OCI-M2 (cell line): ENCODE data around the gene CFAP73.
"Not testable (repeated sequence)": the region's sequence is repeated elsewhere in the genome, so short reads cannot be mapped to it uniquely, and the experiment has no call there.

Experiments
- DNase-seq: peaks from one replicate; lab custom pipeline; 2025; ENCODE audit not compliant: unreplicated experiment; lab: John Stamatoyannopoulos, UW

CFAP73 gene

DNA sequence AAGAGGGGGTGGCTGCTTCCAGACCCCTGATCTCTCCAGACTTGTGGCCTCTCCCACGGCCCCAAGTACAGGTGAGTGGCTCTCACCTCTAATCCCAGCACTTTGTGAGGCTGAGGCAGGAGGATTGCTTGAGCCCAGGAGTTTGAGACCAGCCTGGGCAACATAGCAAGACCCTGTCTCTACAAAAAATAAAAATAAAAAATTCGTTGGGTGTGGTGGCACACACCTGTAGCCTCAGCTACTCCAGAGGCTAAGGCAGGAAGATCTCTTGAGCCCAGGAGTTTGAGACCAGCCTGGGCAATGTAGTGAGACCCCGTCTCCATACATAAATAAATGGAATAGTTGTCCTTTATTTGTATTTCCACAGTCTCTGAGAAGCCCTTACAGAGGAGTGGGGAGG is 7.8 kb upstream of the CFAP73 start:
- DNase-seq: not testable (repeated sequence)

DNA sequence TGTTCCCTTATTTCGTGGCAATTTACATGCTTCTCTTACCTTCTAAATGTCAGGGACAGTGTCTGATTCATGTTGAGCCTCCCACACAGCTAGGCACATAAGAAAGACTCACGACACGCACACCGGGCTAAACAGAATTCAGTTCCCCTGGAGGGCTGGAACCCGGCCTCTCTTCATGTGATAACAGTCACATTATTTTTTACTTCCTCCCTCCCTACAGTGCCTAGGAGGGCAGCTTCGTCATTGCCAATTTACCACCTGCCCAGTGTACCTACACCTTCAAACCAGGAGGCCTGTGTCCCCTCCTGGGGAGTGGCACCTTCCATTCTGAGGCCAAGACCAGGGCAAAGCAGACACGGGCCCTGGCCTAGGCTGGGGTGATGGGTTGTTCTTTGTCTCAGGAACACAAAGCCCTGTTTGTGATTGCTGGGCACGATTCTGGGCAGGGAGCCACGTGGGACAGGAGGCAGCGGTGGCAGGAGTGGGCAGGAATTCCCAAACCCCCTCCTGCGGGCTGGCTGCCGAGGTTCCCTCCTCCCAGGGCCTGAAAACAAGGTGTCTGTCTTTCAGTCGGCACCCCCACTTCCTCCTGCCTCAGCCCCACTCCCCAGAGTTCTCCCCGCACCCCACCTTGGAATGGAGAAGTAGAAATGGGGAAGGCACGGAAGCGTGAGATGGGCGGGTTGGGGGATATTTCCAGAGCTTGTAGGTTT is 7.2 kb upstream of the CFAP73 start:
- no peak for DNase-seq

GRCh38 chr12:113142886-113143332 is 6.6 kb upstream of the CFAP73 start:
- DNase-seq: no peak

- DNase-seq: no peak
Observed at GRCh38 chr12:113143959-113144358, 5.6 kb upstream of the CFAP73 start.

DNA sequence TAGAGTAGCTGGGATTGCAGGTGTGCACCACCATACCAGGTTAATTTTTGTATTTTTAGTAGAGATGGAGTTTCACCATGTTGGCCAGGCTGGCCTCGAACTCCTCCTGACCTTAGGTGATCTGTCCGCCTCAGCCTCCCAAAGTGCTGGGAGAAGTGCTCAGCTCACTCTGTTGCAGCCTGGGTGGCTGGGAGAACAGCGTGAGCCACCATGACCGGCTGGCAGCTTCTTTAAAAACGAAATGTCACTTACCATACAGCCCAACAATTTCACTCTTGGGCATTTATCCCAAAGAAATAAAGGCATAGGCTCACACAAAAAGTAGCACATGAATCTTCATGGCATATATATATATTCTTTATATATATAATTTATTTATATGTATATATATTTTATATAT is 4.7 kb upstream of the CFAP73 start:
- no peak for DNase-seq

DNA sequence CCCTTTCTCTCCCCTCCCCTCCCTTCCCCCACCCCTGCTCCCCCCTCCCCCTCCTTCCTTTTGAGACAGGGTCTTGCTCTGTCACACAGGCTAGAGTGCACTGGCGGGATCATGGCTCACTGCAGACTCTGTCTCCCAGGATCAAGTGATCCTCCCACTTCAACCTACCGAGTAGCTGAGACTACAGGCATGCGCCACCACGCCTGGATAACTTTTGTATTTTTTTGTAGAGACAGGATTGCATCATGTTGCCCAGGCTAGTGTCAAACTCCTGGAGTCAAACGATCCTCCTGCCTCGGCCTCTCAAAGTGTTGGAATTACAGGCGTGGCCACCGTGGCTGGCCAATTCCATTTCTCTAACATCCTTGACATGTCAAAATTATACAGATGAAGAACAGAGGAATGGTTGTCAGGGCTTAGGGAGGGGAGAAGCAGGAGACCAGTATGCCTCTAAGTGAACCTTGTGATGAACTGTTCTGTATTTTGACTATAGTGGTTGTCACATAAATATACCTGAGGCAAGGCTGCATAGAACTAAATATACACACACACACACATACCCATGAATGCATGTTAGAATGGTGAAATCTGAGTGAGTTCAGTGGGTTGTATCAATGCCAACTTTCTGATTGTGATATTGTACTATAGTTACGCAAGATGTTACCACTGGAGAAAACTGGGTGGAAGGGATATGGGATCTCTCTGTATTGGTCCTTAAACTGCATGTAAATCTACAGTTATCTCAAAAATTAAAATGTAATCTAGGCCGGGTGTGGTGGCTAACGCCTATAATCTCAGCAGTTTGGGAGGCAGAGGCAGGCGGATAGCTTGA is 3.6 kb upstream of the CFAP73 start:
- no peak for DNase-seq

DNA sequence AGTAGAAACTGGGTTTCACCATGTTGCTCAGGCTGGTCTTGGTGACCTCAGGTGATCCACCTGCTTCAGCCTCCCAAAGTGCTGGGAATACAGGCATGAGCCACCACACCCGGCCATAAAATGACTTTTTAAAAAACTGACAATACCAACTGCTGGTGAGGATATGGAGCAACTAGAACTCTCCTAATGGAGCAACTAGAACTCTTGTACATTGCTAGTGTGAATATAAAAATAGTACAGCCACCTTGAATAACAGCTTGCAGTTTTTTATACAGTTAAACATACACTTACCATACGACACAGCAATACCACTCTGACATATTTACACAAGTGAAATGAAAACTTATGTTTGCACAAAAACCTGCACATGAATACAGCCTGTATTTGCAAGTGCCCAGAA is 2.5 kb upstream of the CFAP73 start:
- DNase-seq: no peak

- no peak for DNase-seq
Observed at GRCh38 chr12:113151655-113152054, 2.1 kb downstream of the CFAP73 start.

- DNase-seq: no peak
Observed at GRCh38 chr12:113152196-113152834, 2.8 kb downstream of the CFAP73 start.

- no peak for DNase-seq
Observed at GRCh38 chr12:113152835-113153814, 3.6 kb downstream of the CFAP73 start.

GRCh38 chr12:113154351-113154973 is 4.9 kb downstream of the CFAP73 start:
- DNase-seq: no peak

DNA sequence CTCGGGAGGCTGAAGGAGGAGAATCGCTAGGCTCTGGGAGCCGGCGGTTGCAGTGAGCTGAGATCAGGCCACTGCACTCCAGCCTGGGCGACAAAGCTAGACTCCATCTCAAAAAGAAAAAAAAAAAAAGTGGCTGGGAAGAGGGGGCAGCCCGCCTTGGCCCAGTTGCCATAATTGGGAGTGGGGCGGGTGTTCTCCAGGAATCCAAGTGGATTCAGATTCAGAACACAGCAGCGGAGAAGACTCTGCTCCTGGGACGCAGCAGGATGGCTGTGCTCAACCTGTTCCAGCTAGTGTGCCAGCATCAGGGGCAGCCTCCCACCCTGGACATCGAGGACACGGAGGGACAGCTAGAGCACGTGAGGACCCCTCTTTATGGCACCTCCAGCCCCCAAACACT is 5.5 kb downstream of the CFAP73 start:
- no peak for DNase-seq

- no peak for DNase-seq
Observed at GRCh38 chr12:113155646-113156045, 6.1 kb downstream of the CFAP73 start.

DNA sequence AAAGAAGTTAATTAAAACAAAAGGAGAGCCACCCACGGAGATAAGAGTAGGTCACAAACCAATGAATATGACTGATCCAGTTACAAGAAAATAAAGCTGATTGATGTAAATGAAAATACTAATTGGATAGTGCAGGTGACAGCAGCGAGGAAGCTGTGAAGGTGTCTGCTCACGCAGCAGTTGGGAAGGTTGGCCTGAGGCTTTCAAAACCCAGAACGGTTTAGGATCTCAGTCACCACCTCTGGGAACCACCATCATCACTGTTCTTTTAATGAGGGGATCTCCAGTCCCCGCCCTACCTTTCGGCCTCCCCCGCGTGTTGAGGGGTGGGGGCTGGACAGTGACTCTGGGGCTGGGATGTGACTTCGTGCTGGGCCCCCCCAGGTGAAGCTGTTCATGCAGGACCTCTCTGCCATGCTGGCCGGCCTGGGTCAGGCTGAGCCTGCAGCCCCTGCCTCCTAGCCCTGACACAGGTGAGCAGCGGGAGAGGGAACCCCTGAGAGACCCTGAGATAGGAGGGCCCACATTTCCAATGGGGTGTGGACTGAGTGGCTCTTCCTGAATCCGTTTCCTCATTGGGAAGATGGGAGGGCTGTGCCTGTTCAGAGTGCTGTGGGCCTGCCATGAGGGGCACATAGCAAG is 7.8 kb downstream of the CFAP73 start:
- no peak for DNase-seq

DNA sequence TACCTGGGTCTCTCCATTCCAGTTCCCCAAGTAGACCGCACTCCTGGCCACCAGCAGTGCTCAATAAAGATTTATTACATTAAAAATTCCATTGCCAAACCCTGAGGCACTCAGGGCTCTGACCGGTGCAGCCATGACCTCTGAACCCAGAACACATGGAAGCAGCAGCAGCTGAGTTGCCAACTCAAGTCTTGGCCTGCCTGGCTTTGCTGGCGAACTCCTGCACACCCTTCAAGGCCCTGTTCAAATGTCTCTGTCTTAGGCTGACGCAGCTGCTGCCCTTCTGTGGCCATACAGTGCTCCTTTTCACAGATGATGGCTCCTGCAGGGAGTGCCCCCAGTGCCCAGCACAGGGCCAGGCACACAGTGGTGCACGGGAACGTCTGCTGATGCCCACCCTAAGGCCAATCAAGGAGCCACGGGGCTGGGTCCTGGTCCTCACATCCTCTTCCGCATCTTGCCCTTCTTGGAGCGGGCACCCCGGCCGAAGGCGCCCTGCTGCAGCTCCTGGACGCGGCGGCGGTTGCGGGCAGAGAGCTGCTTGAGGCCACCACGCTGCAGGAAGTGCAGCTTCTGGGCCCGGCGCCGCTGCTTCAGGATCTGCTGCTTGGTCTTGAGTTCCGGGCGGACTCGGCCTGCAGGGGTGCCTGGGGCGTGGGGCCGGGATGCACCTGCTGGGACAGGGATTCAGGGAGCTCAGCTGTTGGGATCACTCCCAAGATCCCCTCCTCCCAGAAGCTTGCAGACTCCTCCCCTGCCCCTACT is 9.1 kb downstream of the CFAP73 start:
- DNase-seq: no peak

- DNase-seq: no peak
Observed at GRCh38 chr12:113159937-113160336, 10.4 kb downstream of the CFAP73 start.

- DNase-seq: no peak
Observed at GRCh38 chr12:113161415-113162016, 12.0 kb downstream of the CFAP73 start.
